Transverse colon (tissue), 4 donors: ENCODE measurements around the gene FBXL17.

Source experiments
- EP300 ChIP-seq: sonication (generic); formaldehyde crosslinking; IDR thresholded peaks from one replicate; pipeline ENCODE4 v1.6.1; 2017; ENCODE audit warnings: antibody characterized with exemption, low read depth
- POLR2A ChIP-seq: fragments of 450-650 bp; IDR thresholded peaks from one replicate; pipeline ENCODE4 v1.6.1; 2016; ENCODE audit warnings: antibody characterized with exemption, mild to moderate bottlenecking, moderate library complexity
- POLR2AphosphoS5 ChIP-seq, 3 donors: sonication (generic); formaldehyde crosslinking; IDR thresholded peaks; one replicate each; pipeline ENCODE4 v1.6.1; 2016; ENCODE audit warnings: antibody characterized with exemption in 3 of 3
- TF ChIP-seq, protein P1 (sequence below), 5 experiments: fragments of 200-600 bp in 3 of 5; fragments of 450-650 bp in 2 of 5; sonication (generic) in 3 of 5; IDR thresholded peaks; 1 replicate in 2 of 5; 2 replicates in 3 of 5; pipeline ENCODE4 v1.5.1; 2016 to 2017; ENCODE audit warnings: antibody characterized with exemption in 5 of 5, inconsistent platforms in 3 of 5, mild to moderate bottlenecking in 2 of 5, moderate library complexity in 1 of 5

DNA sequence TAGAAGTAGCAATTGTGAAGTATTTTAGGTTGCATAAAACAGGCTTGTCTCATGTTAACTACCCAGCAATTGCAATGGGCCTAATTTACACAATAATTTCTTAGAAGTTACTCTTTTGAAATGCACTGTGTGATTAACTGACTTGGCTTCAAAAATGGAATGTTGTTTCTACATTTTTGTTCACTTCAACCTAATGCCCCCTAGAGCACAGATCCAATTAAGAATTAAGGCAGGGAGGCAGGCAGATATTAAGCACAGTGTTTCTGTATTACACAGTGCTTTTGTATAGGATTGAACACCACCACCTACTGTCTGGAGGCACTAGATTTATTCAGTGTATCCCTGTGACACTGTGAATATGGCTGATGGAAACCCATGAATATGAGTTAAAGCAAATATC lies 302.1 kb downstream of the FBXL17 start:
- TF ChIP-seq, protein P1, sequence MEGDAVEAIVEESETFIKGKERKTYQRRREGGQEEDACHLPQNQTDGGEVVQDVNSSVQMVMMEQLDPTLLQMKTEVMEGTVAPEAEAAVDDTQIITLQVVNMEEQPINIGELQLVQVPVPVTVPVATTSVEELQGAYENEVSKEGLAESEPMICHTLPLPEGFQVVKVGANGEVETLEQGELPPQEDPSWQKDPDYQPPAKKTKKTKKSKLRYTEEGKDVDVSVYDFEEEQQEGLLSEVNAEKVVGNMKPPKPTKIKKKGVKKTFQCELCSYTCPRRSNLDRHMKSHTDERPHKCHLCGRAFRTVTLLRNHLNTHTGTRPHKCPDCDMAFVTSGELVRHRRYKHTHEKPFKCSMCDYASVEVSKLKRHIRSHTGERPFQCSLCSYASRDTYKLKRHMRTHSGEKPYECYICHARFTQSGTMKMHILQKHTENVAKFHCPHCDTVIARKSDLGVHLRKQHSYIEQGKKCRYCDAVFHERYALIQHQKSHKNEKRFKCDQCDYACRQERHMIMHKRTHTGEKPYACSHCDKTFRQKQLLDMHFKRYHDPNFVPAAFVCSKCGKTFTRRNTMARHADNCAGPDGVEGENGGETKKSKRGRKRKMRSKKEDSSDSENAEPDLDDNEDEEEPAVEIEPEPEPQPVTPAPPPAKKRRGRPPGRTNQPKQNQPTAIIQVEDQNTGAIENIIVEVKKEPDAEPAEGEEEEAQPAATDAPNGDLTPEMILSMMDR (IDR thresholded peaks at IDR 0.05), result no peak
- TF ChIP-seq POLR2A, result no peak
- no peak for TF ChIP-seq POLR2AphosphoS5 (IDR thresholded peaks at IDR 0.05)
- no peak for TF ChIP-seq EP300
